ENCODE results near the gene CHADL.

The CHADL gene

DNA sequence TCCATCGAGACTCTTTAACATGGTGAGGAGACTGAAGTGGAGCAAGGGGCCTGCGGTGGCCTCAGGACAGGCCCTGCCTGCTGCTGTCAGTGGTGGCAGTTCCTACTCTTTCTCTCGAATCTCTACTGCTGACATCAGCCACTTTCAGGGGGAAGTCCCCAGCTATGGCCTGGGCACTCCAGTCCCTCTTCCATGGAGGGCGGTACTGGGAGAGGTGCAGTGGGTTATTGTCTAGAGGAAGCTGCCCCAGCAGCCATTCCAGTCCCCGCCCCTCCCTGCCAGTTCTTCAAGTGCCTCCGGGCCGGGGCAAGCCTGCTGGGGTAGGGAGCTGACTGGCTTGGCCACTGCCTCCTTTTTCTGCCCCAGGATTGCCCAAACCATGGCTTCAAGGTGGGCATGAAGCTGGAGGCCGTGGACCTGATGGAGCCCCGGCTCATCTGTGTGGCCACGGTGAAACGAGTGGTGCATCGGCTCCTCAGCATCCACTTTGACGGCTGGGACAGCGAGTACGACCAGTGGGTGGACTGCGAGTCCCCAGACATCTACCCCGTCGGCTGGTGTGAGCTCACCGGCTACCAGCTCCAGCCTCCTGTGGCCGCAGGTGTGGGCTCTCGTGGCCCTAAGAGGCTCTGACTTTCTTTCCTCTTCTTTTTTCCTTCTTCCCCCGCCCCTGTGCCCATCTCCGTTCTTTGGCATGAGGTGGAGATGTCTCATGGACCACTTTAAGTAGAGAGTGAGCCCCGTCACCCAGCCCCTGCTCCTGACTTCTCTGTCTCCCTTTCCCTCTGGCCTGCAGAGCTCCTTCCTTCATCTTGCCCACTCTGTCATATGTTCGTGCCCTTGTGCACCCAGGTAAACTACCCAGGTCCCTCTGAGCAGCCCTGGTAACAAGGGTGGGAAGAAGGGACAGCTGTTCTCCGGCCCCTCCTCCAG, 13.7 kb downstream of the CHADL start:
- Histone ChIP-seq H3K36me3 (ENCODE audit: insufficient read depth, low read length) (peaks cover 75% of the 10 kb centered on the region), H3K9ac (ENCODE audit: low read depth, low read length) (no peak overlapping the region), H3K27ac (ENCODE audit: low read depth, low read length) (no peak overlapping the region), H3K9me3 (ENCODE audit: insufficient read depth, low read depth, low read length) (no peaks in the 10 kb centered on the region), H3K27me3 (ENCODE audit: insufficient read depth, low read length) (no peaks in the 10 kb centered on the region), H3K4me1 (ENCODE audit: insufficient read depth, low read length) (no peaks in the 10 kb centered on the region), H3K4me3 (ENCODE audit: low read length) (no peak overlapping the region)
- 96% methylated on average over 25 of the region's 26 CpGs for WGBS

DNA sequence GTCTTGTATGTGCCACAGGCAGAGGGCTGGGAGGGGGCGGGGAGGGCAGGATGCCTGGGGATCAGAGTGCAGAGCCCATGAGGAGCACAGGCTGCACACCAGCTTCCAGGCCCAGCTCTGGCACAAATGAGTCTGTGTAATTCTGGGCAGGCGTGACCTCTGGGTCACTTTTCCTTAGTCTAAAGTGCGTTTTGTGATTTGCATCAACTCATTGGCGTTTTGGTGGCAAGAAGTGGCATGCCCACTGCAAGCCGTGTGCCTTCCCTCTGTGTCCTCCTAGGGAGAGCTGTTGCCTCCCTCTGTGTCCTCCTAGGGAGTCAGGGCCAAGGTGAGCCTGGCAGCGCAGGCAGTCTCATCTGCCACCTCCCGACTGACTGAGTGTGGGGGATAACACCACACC, 17.2 kb downstream of the CHADL start:
- no peak overlapping the region for H3K27ac ChIP-seq (ENCODE audit: low read depth, low read length)
- H3K9ac ChIP-seq (ENCODE audit: low read depth, low read length) = no peak overlapping the region
- WGBS = 88% methylated on average over 6 of the region's 7 CpGs
- no peaks in the 10 kb centered on the region for H3K27me3 ChIP-seq (ENCODE audit: insufficient read depth, low read length)
- peaks cover 88% of the 10 kb centered on the region for H3K36me3 ChIP-seq (ENCODE audit: insufficient read depth, low read length)
- H3K9me3 ChIP-seq (ENCODE audit: insufficient read depth, low read depth, low read length) = no peaks in the 10 kb centered on the region
- no peaks in the 10 kb centered on the region for H3K4me1 ChIP-seq (ENCODE audit: insufficient read depth, low read length)
- no peak overlapping the region for H3K4me3 ChIP-seq (ENCODE audit: low read length)

DNA sequence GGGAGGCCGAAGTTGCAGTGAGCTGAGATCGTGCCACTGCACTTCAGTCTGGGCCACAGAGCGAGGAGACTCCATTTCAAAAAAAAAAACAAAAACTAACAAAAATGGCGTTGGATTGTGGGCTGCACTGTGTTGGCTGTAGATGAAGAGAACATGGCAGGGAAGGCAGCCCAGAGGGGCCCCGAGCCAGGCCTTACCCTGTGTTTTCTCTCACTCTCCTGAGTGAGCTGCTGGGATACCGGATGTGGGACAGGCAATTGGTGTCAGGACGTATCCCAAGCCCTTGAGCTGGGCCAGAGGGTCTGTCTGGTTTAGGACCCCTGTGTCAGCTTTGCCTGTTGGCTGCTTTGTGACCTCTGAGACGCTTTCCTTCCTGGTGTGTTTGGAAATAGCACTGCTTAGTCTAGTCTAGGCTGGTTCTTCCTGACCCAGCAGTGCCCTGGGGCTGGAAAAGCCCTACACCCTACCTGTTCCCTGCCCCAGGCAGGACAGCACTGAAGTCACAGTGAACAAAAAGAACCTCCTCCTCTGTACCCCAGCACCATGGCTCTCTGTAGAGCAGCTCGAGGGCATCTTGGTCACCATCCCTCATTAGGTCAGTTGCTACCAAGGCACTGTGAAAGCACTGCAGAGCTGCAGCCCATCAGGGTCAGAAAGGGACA, 17.8 kb downstream of the CHADL start:
- Histone ChIP-seq H3K4me1 (ENCODE audit: insufficient read depth, low read length) (no peaks in the 10 kb centered on the region), H3K27ac (ENCODE audit: low read depth, low read length) (no peak overlapping the region), H3K9ac (ENCODE audit: low read depth, low read length) (no peak overlapping the region), H3K4me3 (ENCODE audit: low read length) (no peak overlapping the region), H3K27me3 (ENCODE audit: insufficient read depth, low read length) (no peaks in the 10 kb centered on the region), H3K9me3 (ENCODE audit: insufficient read depth, low read depth, low read length) (no peaks in the 10 kb centered on the region), H3K36me3 (ENCODE audit: insufficient read depth, low read length) (peaks cover 83% of the 10 kb centered on the region)
- WGBS = 91% methylated on average over 9 of the region's 9 CpGs

DNA sequence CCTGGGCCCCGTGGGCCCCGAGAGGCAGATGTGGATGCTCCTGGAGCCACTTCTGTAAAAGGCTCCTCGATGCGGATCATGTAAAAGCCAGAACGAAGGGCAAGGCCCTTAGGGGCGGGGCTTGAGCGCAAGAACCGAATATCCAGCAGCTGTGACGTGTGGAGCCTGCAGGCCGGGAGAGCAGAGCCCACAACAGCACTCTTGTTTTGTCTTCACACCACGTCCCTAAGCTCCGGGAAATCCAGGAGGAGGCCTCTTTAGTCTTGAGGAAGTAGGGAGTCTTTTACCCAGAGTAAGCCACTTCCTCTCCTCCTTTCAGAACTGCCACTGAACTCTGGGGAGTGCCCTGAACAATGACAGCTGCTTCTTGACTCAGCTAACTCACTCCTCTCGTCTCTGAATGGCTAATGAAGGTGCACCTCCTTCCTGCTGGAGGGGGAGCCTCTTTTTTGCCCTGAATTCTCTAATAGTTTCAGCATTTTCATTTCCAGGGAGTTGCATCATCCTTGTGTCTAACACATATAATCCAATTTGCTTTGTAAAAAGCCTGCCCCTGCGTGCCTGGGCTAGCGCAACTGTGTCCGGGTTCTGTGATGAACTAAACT, 23.1 kb downstream of the CHADL start:
- H3K9me3 ChIP-seq (ENCODE audit: insufficient read depth, low read depth, low read length) = peaks cover 7% of the 10 kb centered on the region
- H3K9ac ChIP-seq (ENCODE audit: low read depth, low read length) = no peak overlapping the region
- H3K27ac ChIP-seq (ENCODE audit: low read depth, low read length) = peak overlapping the region; percentile 37; the same call in 1 of the 2 replicates
- H3K27me3 ChIP-seq (ENCODE audit: insufficient read depth, low read length) = no peaks in the 10 kb centered on the region
- WGBS = 64% methylated on average over 16 of the region's 16 CpGs
- H3K36me3 ChIP-seq (ENCODE audit: insufficient read depth, low read length) = peaks cover 65% of the 10 kb centered on the region
- no peak overlapping the region for H3K4me3 ChIP-seq (ENCODE audit: low read length)
- H3K4me1 ChIP-seq (ENCODE audit: insufficient read depth, low read length) = peaks cover 14% of the 10 kb centered on the region; the same call in 1 of the 2 replicates

DNA sequence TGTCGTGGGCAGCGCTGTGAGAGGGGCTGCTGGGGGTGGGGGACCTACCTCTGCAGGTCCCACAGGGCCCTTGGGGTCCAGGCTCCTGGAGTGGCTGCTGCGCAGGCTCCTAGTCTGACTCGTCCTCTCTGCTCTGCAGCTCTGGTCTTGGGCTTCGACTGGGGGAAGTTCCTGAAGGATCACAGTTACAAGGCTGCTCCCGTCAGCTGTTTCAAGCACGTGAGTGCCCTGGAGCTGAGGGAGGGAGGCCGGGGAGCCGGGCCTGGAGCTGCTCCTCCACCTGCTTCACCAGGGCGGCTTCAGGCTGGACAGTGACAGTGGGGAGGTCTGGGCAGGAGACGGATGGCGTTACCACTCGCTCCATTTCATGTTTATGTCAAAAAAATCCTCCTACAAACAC, 23.7 kb downstream of the CHADL start:
- Histone ChIP-seq H3K9ac (ENCODE audit: low read depth, low read length) (no peak overlapping the region; the same call in 1 of the 2 replicates), H3K36me3 (ENCODE audit: insufficient read depth, low read length) (peaks cover 59% of the 10 kb centered on the region), H3K27me3 (ENCODE audit: insufficient read depth, low read length) (no peaks in the 10 kb centered on the region), H3K27ac (ENCODE audit: low read depth, low read length) (peak overlapping the region; percentile 52; the same call in 1 of the 2 replicates), H3K4me1 (ENCODE audit: insufficient read depth, low read length) (peaks cover 14% of the 10 kb centered on the region; the same call in 1 of the 2 replicates), H3K9me3 (ENCODE audit: insufficient read depth, low read depth, low read length) (peaks cover 7% of the 10 kb centered on the region), H3K4me3 (ENCODE audit: low read length) (no peak overlapping the region)
- 80% methylated on average over 13 of the region's 13 CpGs for WGBS

DNA sequence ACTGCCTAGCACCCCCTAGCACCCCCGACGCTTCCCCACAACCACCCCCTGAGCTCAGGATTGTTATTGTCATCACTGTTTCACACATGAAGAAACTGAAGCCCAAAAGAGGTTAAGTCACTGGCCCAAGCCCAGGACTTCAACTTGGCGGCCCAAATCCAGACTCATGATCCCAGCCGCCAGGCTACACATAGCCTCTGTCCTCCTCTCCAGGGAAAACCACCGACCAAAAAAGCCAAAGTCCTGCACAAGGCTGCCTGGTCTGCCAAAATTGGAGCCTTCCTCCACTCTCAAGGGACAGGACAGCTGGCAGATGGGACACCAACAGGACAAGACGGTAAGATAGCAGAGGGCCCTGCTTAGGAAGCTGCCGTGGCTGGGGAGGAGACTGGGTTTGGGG, 24.8 kb downstream of the CHADL start:
- peaks cover 7% of the 10 kb centered on the region for H3K9me3 ChIP-seq (ENCODE audit: insufficient read depth, low read depth, low read length)
- H3K27ac ChIP-seq (ENCODE audit: low read depth, low read length) = no peak overlapping the region
- H3K36me3 ChIP-seq (ENCODE audit: insufficient read depth, low read length) = peaks cover 56% of the 10 kb centered on the region
- no peaks in the 10 kb centered on the region for H3K27me3 ChIP-seq (ENCODE audit: insufficient read depth, low read length)
- 94% methylated on average over 7 of the region's 7 CpGs for WGBS
- H3K4me1 ChIP-seq (ENCODE audit: insufficient read depth, low read length) = peaks cover 14% of the 10 kb centered on the region; the same call in 1 of the 2 replicates
- no peak overlapping the region for H3K4me3 ChIP-seq (ENCODE audit: low read length)
- H3K9ac ChIP-seq (ENCODE audit: low read depth, low read length) = no peak overlapping the region

DNA sequence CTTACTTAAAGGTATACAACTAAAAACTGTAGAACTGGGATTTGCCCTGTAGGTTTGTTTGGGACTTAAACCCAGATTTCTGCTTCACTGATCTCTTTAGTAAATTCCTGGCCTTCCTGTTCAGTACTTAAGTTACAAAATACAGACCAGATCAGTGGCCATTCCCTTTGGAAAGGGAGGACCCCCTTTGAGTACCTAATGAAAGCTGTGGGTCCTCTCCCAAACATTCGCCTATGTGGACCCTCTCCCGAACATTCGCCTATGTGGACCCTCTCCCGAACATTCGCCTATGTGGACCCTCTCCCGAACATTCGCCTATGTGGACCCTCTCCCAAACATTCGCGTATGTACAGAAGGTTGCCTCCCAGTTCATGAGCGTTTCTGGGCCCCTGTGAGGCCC, 25.3 kb downstream of the CHADL start:
- no peak overlapping the region for H3K9ac ChIP-seq (ENCODE audit: low read depth, low read length)
- peaks cover 14% of the 10 kb centered on the region; the same call in 1 of the 2 replicates for H3K4me1 ChIP-seq (ENCODE audit: insufficient read depth, low read length)
- 97% methylated on average over 10 of the region's 10 CpGs for WGBS
- H3K9me3 ChIP-seq (ENCODE audit: insufficient read depth, low read depth, low read length) = peaks cover 7% of the 10 kb centered on the region
- no peak overlapping the region for H3K4me3 ChIP-seq (ENCODE audit: low read length)
- no peak overlapping the region for H3K27ac ChIP-seq (ENCODE audit: low read depth, low read length)
- H3K27me3 ChIP-seq (ENCODE audit: insufficient read depth, low read length) = no peaks in the 10 kb centered on the region
- H3K36me3 ChIP-seq (ENCODE audit: insufficient read depth, low read length) = peaks cover 55% of the 10 kb centered on the region

DNA sequence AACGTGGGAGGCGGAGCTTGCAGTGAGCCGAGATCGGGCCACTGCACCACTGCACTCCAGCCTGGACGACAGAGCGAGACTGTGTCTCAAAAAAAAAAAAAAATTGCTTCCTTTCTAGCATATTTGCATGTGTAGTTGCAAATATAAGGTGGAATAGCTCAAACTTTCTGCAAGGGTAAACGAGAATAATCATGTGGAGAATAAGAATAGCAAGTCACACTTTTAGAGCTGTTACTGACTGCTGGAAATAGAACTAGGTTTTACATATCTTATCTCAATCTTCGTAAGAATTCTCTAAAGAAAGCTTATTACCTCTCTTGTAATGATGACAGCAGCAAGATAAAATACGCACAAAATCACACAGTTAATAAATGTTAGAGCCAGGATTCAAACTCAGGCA, 34.0 kb downstream of the CHADL start:
- Histone ChIP-seq H3K27ac (ENCODE audit: low read depth, low read length) (no peak overlapping the region), H3K4me1 (ENCODE audit: insufficient read depth, low read length) (no peaks in the 10 kb centered on the region), H3K9me3 (ENCODE audit: insufficient read depth, low read depth, low read length) (no peaks in the 10 kb centered on the region), H3K27me3 (ENCODE audit: insufficient read depth, low read length) (no peaks in the 10 kb centered on the region; the same call in 1 of the 2 replicates), H3K4me3 (ENCODE audit: low read length) (no peak overlapping the region), H3K9ac (ENCODE audit: low read depth, low read length) (no peak overlapping the region), H3K36me3 (ENCODE audit: insufficient read depth, low read length) (peaks cover 16% of the 10 kb centered on the region)
- 95% methylated on average over 8 of the region's 9 CpGs for WGBS

DNA sequence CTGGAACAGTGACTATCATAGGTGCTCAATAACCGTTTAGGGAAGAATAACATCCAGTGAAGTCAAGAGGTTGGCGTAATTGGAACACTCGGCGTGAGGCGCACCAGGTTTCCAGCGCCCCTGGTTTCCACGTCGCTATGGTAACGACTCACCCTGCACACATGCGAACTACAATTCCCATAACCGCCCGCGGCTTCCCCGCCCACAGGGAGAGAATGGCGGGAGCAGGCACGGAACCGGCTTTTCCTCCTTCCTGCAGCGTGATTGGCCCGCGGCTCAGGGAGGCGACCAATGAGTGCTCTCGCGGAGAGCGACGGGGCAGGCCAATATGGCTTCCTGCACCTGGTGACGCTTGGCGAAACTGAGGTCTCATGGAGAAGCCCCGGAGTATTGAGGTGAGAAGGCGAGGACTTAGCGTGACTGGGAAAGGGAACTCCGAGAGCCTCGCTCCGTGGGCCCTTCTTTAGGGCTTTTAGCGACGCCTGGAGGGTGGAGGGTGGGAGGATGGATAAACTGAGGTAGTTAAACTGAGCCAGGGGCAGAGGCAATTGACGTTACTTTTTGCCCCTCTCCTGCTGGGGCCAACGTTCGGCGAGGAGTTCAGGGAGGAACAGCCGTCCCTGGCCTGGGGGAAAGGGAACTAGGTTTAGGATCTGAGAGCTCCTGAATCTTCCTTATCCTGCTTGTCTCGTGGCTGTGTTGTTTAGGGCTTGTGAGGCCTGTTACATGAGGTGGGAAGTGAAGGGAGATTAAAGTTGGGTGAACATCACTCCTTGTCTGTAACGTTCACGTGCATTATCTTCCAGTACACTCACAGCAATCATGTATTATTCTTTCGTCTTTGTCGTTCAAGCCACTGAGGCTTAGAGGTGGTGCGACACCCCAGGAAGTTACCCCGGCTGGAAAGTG, 35.5 kb downstream of the CHADL start, which contains the start of gene L3MBTL2:
Gene L3MBTL2 (plus strand): TSS at position 321 of the 909 bp plus-strand sequence. CDS start 51 bp downstream, at position 372.
- 4% methylated on average over 47 of the region's 47 CpGs for WGBS
- Histone ChIP-seq H3K27me3 (ENCODE audit: insufficient read depth, low read length) (peaks cover 3% of the 10 kb centered on the region; the same call in 1 of the 2 replicates), H3K9ac (ENCODE audit: low read depth, low read length) (peak within 1 kb of the TSS; percentile 91), H3K9me3 (ENCODE audit: insufficient read depth, low read depth, low read length) (no peaks in the 10 kb centered on the region), H3K4me1 (ENCODE audit: insufficient read depth, low read length) (no peaks in the 10 kb centered on the region), H3K36me3 (ENCODE audit: insufficient read depth, low read length) (peaks cover 10% of the 10 kb centered on the region), H3K4me3 (ENCODE audit: low read length) (peak within 1 kb of the TSS; percentile 83), H3K27ac (ENCODE audit: low read depth, low read length) (peak within 1 kb of the TSS; percentile 76)

DNA sequence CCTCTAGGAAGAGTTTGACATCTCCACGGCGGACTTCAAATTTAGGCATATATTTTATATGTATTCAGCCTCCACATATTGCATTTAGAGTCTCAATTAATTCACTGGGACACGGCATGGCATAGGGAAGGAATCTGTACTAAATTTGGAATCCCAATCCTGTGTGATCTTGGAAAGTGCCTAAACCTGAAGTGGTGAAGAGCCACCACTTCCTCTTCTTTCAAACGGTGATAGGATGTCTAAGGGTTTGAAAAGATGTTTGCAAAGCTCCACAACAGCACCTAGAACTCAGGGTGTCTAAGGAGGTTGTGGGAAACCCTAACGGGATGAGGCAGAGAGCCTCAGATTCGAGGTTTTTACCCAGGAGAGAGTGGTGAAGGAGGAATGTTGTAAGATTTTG, 36.7 kb downstream of the CHADL start:
- WGBS = 59% methylated on average over 4 of the region's 6 CpGs
- no peaks in the 10 kb centered on the region for H3K4me1 ChIP-seq (ENCODE audit: insufficient read depth, low read length)
- H3K9ac ChIP-seq (ENCODE audit: low read depth, low read length) = no peak overlapping the region
- no peaks in the 10 kb centered on the region for H3K9me3 ChIP-seq (ENCODE audit: insufficient read depth, low read depth, low read length)
- no peak overlapping the region for H3K4me3 ChIP-seq (ENCODE audit: low read length)
- H3K36me3 ChIP-seq (ENCODE audit: insufficient read depth, low read length) = 0 out of 2 replicates have a peak, but pooled peaks cover 2% of the 10 kb centered on the region
- H3K27me3 ChIP-seq (ENCODE audit: insufficient read depth, low read length) = peaks cover 13% of the 10 kb centered on the region
- no peak overlapping the region for H3K27ac ChIP-seq (ENCODE audit: low read depth, low read length)

Measured in HUES64 (cell line).